Stimulated activated naive CD4-positive, alpha-beta T cell treated with Interleukin-2 at 50 U/mL for 16 hours (primary cell): Measurements from ENCODE around the gene DCTD.

Experiments
- DNase-seq: peaks from one replicate; lab custom pipeline; 2025; lab: John Stamatoyannopoulos, UW

The DCTD gene

DNA sequence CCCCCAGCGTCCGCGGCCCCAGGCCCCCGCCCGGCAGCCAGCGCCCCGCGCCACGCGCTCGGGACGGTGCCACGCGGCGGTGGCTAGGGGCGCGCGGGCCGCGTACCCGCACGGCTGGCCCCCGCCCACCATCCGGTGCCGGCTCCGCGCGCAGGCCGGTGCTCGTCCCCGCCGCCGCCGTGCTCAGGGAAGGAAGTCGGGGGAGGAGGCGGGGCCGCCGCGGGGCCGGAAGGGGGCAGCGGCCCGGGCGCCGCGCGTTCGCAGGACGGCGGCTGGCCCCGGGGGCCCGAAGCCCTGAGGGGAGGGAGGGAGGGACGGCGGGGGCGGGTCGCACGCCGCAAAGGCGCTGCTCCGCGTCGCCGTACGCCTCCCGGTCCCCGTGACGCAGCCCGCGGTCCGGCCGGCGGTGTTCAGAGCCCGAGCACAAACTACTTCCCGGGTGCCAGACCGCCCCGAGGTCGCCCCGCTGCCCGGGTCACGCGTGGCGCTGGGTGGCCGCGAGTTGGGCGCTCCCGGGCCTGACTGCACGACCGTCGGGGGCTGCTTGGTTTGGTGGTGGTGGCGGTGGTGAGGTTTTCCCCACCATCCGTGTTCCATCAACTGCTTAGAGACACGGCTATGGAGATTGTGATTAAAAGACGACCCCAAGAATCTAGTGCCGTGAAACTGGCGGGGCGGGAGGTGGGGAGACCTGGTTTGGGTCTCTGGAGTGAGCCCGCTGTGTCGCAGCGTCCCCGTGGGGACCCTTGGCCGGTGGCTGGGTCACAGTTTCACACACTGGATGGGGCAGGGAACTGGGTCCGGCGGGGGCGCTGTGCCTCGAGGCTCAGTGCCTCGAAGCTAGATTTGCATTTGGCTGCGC, at the start of gene DCTD:
Gene DCTD (minus strand): TSS at position 205 of the 862 bp plus-strand sequence. CDS start 1,818 bp downstream, outside the sequence.
- DNase-seq: peak; percentile 77

DNA sequence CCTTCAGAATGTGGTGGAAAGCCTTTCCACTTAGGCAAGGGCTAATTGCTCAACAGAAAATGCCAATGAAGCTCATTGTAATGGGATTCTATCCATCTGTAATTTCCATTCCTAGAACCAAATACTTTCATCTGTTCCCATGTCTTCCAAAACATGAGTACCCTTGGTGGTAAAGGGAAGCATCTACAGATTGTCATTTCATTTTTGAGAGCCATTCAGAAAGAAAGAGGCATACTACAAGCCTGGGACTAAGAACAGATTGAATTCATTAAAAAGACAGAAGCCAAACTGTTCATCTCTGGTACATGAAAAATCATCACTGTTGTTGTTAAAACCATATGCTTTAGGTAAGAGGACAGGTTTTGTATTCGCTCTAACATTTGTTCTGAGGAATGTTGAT, 43.6 kb upstream of the DCTD start:
- no peak for DNase-seq

DNA sequence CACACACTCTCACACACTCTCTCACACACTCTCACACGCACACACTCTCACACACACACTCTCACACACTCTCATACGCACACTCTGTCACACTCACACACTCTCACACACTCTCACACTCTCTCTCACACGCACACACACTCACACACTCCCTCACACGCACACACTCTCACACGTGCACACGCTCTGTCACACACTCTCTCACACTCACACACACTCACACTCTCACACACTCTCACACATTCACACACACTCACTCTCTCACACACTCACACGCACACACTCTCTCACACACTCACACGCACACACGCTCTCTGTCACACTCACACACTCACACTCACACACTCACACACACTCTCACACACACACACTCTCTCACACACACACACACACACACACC, 43.0 kb upstream of the DCTD start:
- no peak for DNase-seq

DNA sequence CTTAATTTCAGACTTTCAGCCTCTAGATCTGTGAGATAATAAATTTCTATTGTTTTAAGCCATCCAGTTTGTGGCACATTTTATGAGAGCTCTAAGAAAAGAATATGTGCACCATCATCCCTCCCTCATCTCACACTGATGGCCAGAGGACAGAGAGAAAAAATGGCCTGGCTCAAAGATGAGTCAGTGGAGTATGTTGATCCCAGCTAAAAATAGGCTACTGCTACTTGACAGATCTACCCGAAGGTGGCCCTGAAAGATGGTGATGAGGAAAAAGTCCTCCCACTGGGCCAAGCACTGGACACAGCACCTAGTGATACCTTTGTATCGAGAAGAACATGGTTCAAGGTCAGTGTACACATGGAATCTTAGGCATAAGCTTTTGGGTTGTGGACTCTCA, 38.2 kb upstream of the DCTD start:
- no peak for DNase-seq

DNA sequence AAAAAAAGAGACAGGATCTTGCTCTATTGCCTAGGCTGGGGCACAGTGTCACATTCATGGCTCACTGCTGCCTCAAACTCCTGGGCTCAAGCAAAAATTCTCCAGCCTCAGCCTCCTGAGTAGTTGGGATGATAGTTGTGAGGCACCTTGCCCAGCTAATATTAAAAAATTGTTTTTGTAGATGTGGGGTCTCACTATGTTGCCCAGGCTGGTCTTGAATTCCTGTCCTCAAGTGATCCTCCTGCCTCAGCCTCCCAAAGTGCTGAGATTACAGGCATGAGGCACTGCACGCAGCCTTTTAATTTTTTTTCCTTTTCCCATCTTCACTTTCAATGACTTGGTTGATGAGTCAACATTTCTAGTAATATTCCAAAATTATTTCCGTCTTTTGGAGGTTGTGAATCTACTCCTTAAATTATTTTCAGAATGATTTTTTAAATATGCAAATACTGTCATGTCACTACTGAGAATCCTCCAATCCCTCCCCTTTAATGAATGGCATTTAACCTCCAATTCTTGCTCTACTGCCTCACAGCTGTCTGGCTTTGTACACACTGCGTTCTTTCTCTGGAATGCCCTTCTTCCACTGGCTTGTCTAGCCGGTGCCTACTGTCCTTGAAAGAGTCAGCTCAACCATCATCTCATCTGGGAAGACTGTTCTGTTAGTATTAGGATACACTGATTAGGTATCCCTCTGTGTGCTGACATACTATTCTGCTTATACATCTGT, 27.5 kb upstream of the DCTD start:
- no peak for DNase-seq

DNA sequence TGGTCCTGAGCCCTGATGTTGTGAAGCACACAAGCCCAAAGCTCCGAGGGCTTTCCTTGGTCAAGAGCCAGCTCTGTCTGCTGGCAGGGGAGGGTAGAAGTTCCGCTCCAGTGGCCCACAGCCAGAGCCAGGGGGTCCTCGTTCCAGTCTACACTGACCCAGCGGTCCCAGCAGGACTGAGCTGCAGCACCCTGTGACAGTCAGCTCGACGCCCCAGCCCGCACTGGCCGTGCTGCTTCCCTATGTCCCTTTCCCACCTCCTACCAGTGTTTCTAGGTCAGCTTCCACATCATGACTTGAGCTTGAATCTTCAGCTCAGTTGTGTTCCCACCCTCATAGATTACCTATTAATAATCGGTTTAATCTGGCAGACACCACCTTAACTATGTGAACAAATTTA, 22.5 kb upstream of the DCTD start:
- no peak for DNase-seq

DNA sequence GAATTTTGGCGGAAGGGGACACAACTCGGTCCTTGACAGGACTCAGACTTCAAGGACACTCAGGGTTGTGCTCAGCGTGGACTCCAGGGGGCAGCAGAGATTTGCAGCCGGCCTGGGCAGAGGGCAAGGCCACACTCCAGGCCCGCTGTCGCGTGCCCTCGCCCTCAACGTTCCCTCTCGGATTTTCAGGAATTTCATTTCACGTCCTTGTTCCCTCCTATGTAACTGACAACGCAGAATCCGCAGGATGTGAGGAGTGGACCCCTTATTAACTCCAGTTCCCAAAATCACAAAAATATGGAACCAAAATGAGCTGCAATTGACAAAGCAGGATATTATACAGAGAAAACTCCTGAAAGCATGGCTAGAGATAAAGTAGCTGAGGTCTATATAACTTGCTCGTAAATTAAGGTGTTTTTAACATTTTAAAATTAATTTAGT, 21.0 kb upstream of the DCTD start:
- peak; percentile 60 for DNase-seq

DNA sequence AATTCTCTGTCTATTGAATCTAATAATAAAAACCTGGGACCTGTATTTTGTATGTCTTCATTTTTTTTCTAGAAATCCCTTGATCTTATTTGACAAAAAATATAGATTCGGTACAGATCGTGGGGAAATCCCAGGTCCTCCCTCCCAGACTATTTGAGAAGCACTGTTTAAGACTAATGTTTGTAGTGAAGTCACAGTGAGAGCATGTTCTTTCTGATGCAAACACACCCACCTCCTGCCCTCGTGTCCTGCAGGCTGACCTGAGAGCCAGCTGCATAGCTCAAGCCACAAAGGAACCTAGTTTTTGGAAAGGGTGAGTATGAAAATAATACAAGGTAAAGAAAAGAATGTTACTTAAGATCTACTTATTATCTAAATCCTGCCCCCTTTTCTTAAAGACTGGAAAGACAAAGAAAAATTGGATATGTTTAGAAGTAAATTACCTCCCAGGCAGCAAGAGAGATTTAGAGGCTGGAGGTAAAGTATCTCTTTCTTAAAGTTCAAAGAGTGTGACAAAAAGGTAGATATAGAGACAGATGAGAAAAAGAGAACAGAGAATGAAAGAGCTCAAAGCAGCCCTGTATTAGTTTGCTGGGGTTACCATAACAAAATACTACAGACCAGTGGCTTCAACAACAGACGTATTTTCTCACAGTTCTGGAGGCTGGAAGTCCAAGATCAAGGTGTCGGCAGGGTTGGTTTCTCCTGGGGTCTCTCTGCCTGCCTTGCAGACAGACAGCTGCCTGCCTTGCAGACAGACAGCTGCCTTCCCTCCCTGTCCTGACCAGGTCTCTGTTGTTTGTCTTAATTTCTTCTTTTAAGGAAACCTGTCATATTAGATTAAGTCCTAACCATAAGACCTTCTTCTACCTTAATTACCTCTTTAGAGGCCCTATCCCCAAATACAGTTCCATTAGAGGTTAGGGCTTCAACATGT, 20.4 kb upstream of the DCTD start:
- DNase-seq: no peak

DNA sequence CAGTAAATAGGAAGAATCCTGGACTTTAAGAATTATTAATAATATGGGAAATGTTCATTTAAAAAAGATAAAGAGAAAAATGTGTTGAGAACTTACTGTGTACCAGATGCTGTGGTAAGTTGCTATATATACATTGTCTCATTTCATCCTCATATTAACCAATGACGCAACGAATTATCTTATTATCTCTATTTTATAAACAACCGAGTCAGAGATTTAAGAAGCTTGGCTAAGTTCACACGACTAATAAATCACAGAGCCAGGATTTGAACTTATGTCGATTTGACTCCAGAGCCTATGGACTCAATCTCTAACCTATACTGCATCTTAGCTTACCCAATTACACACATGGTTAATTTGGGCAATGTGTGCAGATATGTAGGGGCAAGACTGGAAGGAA, 15.5 kb upstream of the DCTD start:
- no peak for DNase-seq

DNA sequence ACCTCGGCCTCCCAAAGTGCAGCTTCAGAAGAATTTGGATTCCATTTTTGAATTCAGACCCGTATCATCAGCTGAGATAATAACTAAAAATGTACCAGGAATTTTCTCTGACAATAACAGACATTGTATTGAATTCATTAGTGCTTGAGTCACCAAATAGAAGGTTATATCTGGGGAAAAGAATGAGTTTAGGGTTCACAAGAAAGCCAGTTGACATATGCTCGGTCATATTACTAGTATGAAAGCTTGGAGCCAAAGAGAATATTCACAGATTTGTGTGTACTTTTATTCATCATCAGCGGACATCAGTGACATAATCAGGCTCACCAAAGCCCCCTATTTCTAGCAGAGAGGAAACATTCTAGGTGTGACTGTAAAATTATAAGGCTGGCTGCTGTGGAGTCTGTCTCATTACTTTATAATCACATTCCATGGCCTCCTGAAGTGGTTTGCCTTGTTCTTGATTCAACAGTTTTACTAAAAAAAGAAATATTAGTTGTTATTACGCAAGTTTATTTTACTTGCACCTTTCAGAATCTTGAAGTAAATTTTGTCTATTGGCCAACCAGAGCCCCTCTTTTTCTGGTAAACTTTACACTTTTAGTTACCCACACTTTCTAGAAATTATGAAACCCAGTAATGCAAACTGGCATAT, 14.6 kb upstream of the DCTD start:
- no peak for DNase-seq

DNA sequence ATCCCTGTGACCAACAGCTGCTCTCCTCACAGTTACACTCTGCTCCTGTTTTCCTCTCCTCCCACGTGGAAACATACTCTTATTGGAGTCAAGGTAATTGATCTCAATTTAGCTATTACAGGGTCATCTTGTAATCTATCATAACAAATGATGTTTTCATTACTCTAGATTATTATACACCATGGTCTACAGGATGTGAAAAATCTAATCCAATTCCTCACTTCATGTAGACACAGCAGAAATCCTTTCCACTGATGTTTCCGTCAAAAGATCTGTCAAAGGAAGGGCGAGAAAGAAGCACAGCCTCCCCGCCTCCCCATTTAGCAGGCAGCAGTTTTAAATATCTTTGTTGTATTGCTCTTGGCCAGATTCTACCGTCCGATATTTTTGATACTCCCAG, 13.7 kb upstream of the DCTD start:
- no peak for DNase-seq

DNA sequence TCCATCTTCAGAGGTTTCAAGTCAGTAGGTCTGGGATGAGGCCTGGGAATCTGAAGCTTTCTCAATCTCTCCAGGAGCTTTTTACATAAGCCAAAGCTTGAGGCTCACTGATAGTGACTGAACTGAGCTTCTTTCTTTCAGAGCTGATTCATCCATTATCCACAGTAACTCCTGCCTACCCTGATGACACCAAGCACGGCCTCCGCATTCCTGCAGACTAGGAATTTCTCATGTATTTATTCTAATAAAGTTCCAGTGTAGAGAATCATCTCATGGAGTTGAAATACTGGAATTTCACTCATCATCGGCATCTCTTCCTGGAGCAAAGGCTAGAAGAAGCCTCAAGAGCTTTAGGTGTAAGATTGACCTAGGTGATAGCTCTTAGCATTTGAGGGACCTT, 12.1 kb upstream of the DCTD start:
- DNase-seq: no peak

DNA sequence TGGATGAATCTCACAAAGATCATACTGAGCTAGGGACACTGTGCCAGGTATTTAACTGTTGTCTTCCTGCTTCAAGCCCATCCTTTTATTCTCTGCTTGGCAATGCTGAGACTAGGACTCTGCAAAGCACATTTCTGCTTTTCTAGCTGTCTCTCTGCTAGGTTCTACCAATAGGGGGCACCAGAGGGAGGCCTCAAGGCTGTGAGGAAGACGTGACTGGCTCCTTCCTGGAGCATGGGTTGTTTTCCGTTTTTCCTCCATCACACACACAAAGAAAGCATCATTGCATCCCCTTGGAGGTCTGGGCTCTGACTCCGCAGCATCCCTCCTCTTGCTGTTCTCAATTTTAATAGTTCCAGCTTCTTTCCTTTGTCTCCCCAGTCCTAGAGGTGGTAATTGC, 10.9 kb upstream of the DCTD start:
- DNase-seq: no peak

DNA sequence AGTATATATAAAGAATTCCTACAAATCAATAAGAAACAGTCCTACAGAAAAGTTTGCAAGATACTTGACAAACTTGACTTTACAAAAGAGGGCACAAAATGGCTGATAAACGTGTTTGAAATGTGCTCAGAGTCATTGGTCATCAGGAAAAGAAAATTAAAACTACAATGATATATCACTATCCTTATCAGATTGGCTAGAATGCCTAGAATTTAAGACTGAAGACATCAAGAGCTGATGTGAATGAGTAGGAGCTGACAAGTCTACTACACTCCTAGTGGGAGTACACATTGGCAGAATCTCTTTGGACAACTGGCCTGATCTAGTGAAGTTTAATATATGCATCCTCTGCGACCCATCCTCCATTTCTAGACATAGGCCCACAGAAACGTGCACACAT, 10.3 kb upstream of the DCTD start:
- no peak for DNase-seq

DNA sequence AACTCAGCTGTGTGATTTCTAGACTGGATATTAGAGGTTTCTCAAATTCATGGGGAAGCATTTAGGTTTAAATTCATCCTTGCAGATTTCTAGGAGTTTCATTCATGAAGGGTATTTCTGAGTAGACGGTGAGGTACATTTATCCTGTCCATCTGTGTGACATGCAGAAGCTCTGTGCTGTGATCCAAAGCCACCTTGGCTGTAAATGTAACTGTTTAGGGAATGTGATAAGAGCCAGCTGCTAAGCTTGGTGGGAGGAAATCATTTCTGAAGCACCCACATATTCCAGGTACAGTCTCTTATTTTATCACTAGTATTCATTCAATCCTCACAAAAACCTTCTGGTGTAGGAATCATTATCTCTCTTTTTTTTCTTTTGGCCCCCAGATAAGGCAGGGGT, 8.7 kb upstream of the DCTD start:
- no peak for DNase-seq

DNA sequence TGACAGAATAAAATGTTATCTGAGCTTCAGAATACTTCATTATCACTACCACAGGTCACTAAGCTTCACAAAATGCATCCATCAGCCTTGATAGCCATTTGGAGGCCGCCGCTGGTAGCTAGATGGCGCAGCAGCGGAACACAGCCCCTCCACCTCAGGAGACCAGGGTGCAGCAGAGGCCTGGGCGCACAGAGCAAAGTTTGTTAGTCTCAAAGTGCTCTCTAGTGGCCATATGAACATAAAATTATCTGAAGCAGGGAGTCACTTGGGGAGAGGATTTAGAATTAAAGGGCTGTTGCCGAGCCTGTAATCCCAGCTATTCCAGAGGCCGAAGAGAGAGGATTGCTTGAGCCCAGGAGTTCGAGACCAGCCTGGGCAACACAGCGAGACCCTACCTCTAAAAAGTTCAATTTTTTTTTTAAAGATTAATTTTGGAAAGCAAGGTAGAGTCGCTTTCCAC, 8.1 kb upstream of the DCTD start:
- peak; percentile 41 for DNase-seq

DNA sequence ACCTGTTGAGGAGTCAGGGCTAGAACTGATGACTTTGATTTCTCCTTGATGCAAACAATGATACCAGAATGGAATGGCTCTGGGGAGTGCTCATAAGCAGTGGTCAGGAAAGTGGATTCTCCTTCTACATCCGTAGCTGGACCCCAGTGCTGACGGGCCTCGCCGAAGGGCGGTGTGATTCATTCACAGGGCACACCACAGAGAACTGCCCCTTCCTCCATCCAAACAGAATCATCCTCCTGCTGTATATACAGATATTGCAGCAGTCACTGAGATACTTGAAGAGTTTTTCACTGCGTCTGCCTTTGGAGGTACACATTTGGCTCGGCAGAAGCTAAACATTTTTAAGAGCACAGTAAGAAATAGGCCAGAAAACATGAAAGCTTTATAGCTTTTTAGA, 7.3 kb upstream of the DCTD start:
- no peak for DNase-seq

DNA sequence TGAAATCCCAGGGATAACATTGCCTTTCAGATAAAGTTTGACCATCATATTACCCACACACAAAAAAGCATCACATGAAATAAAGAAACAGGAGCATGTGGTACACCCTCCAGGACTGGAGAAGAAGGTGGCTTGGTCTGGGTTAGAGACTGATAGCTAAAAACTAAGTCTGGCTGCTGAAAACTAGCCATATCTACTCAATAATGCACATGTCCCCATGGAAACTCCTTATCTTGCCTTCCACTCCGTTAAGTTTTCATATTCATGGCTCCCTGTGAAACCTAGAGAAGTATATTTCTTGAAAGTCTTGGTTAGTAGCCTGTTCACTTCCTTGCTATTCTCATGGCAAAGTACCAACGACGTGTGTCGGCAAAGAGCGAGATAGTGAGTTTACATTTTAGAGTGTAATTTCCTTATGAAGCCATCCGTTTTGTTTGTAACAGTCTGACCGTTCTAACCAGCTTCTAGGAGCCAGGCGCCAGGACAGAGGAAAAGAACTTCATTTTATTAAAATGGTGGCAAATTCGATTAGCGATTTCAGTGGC, 6.7 kb upstream of the DCTD start:
- no peak for DNase-seq

DNA sequence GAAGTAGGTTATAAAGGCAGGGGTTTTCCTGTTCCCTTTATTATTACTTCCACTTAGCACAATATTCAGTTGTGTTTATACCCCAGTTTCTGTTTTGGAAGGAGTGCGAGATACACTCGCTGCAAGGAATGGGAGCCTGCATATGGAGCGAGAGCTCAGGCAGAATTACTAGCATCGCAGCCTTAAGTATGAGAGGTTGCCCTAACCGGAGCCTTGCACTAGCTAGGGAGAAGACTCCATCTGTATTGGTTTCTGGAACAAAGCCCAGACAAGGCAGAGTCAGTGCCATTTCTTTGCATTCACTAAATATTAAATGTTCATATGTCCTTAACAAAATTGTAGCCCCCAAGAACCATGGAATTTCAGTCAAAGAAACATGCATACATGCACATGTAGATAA, 6.2 kb upstream of the DCTD start:
- DNase-seq: no peak

DNA sequence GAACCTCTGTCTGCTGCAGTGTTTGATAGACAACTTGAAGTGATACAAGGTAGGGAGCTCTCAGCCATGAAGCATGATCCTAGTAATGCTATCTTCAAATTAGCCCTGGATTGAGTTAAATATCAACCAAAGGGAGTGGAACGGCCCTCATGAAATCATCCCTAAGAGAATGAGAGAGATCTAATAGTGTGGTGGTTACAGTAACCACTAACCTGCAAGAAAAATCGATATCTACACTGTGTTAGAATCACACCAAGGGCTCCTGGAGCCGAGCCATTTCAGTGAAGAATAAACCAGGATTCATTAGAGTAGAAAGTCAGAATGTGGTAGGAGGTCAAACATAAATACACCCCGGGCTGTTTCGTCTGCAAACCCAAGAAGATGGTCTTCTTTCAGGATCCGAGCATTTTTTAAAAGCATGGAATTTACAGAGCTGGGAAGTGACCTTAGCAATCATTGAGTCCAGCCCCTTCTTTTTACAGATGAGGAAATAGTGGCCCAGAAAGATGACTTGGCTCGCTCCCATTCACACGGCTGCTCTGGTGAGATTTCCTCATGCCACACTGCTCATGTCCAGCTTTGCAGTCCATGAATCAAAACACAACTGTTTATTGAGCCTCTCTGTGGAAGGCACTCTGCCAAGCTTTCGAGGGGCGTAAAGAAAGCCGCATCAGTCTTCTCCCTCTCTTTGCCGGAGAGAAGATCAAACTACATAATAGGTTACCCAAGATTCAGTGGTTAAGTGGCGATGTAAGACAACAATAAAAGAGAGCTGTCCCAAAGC, 5.5 kb upstream of the DCTD start:
- DNase-seq: no peak

DNA sequence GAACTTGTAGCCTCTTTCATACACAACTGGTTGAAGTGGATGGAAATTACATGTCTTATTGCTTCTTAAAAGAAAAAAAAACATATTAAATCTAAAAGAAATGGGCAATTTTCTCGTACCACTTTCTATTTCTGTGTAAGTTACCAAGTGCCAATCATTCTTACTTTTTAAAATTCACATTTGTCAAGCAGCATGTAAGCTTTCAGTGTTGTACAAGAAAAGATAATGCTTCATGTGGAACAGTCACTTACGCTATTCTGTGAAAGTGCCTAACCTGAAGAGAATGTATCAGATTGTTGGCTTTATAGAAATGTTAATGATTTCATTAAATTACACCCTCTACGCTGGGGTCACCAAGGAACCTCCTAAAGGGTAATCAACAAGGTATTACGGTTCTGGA, 4.4 kb upstream of the DCTD start:
- no peak for DNase-seq
